ENCODE data around the gene EPM2AIP1. TPM values are rescaled to one million over a fixed set of nuclear protein-coding genes. Genes with fewer than 3 reads are reported as not detected.
A peak's percentile ranks its signal among the peaks of the same experiment; 100 is the strongest.

EPM2AIP1 gene
- total RNA-seq, 2 donors from 2014 or later = 12.0 to 16.2 TPM

- Mint-ChIP-seq H3K9me3 (no peaks in the 10 kb centered on the region), H3K27ac (no peak overlapping the region), H3K36me3 (peaks cover 38 to 44% of the 10 kb centered on the region in 2 donors)
- ATAC-seq = peak in 1 of 2 donors; percentile 52
- no peak for DNase-seq (ENCODE audit: low spot score in 2 of 2)
Measured at GRCh38 chr3:37024092-37024491, 31.2 kb upstream of the EPM2AIP1 start.

- Mint-ChIP-seq H3K36me3 (peaks cover 17 to 23% of the 10 kb centered on the region in 2 donors), H3K27ac (no peak overlapping the region), H3K9me3 (no peaks in the 10 kb centered on the region)
- ATAC-seq (no peak), DNase-seq (ENCODE audit: low spot score in 2 of 2) (no peak)
Measured at GRCh38 chr3:37017683-37018082, 24.8 kb upstream of the EPM2AIP1 start.

GRCh38 chr3:37016903-37017302 lies 24.0 kb upstream of the EPM2AIP1 start:
- DNase-seq (ENCODE audit: low spot score in 2 of 2) (no peak), ATAC-seq (no peak)
- Mint-ChIP-seq H3K36me3 (peaks cover 10 to 23% of the 10 kb centered on the region in 2 donors), H3K27ac (no peak overlapping the region), H3K9me3 (no peaks in the 10 kb centered on the region)

- DNase-seq (ENCODE audit: low spot score in 2 of 2) = no peak
- Mint-ChIP-seq H3K36me3 (peaks cover 10 to 21% of the 10 kb centered on the region in 2 donors), H3K9me3 (no peaks in the 10 kb centered on the region), H3K27ac (no peak overlapping the region)
- no peak for ATAC-seq
Measured at GRCh38 chr3:37015642-37016041, 22.7 kb upstream of the EPM2AIP1 start.

GRCh38 chr3:37014620-37015019 lies 21.7 kb upstream of the EPM2AIP1 start:
- peaks cover 6 to 16% of the 10 kb centered on the region in 2 donors for H3K36me3 Mint-ChIP-seq
- H3K27ac Mint-ChIP-seq = no peak overlapping the region

GRCh38 chr3:36993326-36994283 lies 674 bp upstream of the EPM2AIP1 start, which contains the start of gene MLH1:
Gene MLH1, plus strand, starts transcription at chr3:36993518. Its CDS starts 30 bp downstream, at chr3:36993548.
- ATAC-seq (peak; percentile 91 to 92), DNase-seq (ENCODE audit: low spot score in 2 of 2) (peak; percentile 97 to 99)
- Mint-ChIP-seq H3K36me3 (peaks cover 23 to 27% of the 10 kb centered on the region in 2 donors), H3K27ac (no peak within 1 kb of the TSS), H3K9me3 (peaks cover 0 to 4% of the 10 kb centered on the region in 2 donors)

More at GRCh38 chr3:37014620-37015019, 21.7 kb upstream of the EPM2AIP1 start:
- no peaks in the 10 kb centered on the region for H3K9me3 Mint-ChIP-seq
- no peak for ATAC-seq
- no peak for DNase-seq (ENCODE audit: low spot score in 2 of 2)

- H3K9me3 Mint-ChIP-seq = peaks cover 0 to 4% of the 10 kb centered on the region in 2 donors
- H3K36me3 Mint-ChIP-seq = peaks cover 23 to 26% of the 10 kb centered on the region in 2 donors
- ATAC-seq (no peak), DNase-seq (ENCODE audit: low spot score in 2 of 2) (no peak)
- no peak overlapping the region for H3K27ac Mint-ChIP-seq
Measured at GRCh38 chr3:36991923-36992805, 767 bp downstream of the EPM2AIP1 start.

GRCh38 chr3:36991147-36991546 lies 1.8 kb downstream of the EPM2AIP1 start:
- peaks cover 17 to 22% of the 10 kb centered on the region in 2 donors for H3K36me3 Mint-ChIP-seq
- H3K9me3 Mint-ChIP-seq = peaks cover 0 to 4% of the 10 kb centered on the region in 2 donors
- no peak overlapping the region for H3K27ac Mint-ChIP-seq
- ATAC-seq (no peak), DNase-seq (ENCODE audit: low spot score in 2 of 2) (peak in 1 of 2 donors; percentile 54)

GRCh38 chr3:36989568-36989967 lies 3.4 kb downstream of the EPM2AIP1 start:
- peaks cover 29 to 37% of the 10 kb centered on the region in 2 donors for H3K36me3 Mint-ChIP-seq
- ATAC-seq = no peak
- no peak for DNase-seq (ENCODE audit: low spot score in 2 of 2)
- peak overlapping the region in 1 of 2 donors; percentile 5 for H3K27ac Mint-ChIP-seq
- H3K9me3 Mint-ChIP-seq = peaks cover 0 to 4% of the 10 kb centered on the region in 2 donors

- no peak for ATAC-seq
- H3K27ac Mint-ChIP-seq = peak overlapping the region in 1 of 2 donors; percentile 5
- DNase-seq (ENCODE audit: low spot score in 2 of 2) = no peak
- peaks cover 35 to 42% of the 10 kb centered on the region in 2 donors for H3K36me3 Mint-ChIP-seq
- peaks cover 0 to 4% of the 10 kb centered on the region in 2 donors for H3K9me3 Mint-ChIP-seq
Measured at GRCh38 chr3:36989005-36989404, 3.9 kb downstream of the EPM2AIP1 start.

- Mint-ChIP-seq H3K9me3 (peaks cover 0 to 4% of the 10 kb centered on the region in 2 donors), H3K36me3 (peaks cover 40 to 49% of the 10 kb centered on the region in 2 donors), H3K27ac (peak overlapping the region in 1 of 2 donors; percentile 5)
- ATAC-seq = no peak
- DNase-seq (ENCODE audit: low spot score in 2 of 2) = no peak
Measured at GRCh38 chr3:36988356-36988755, 4.6 kb downstream of the EPM2AIP1 start.

- H3K36me3 Mint-ChIP-seq = peaks cover 42 to 64% of the 10 kb centered on the region in 2 donors
- peaks cover 17 to 34% of the 10 kb centered on the region in 2 donors for H3K9me3 Mint-ChIP-seq
- ATAC-seq = no peak
- DNase-seq (ENCODE audit: low spot score in 2 of 2) = no peak
- no peak overlapping the region for H3K27ac Mint-ChIP-seq
Measured at GRCh38 chr3:36981006-36981405, 11.9 kb downstream of the EPM2AIP1 start.

GRCh38 chr3:36973139-36973538 lies 19.8 kb downstream of the EPM2AIP1 start:
- no peak for DNase-seq (ENCODE audit: low spot score in 2 of 2)
- Mint-ChIP-seq H3K36me3 (no peaks in the 10 kb centered on the region), H3K27ac (no peak overlapping the region), H3K9me3 (peaks cover 0 to 7% of the 10 kb centered on the region in 2 donors)
- ATAC-seq = no peak

GRCh38 chr3:36972163-36972562 lies 20.8 kb downstream of the EPM2AIP1 start:
- Mint-ChIP-seq H3K36me3 (no peaks in the 10 kb centered on the region), H3K9me3 (no peaks in the 10 kb centered on the region), H3K27ac (no peak overlapping the region)
- DNase-seq (ENCODE audit: low spot score in 2 of 2) = no peak
- ATAC-seq = no peak

GRCh38 chr3:36969540-36970432 lies 23.1 kb downstream of the EPM2AIP1 start:
- Mint-ChIP-seq H3K36me3 (no peaks in the 10 kb centered on the region), H3K9me3 (no peaks in the 10 kb centered on the region), H3K27ac (peak overlapping the region; percentile 85 to 92)
- DNase-seq (ENCODE audit: low spot score in 2 of 2) = peak in 1 of 2 donors; percentile 26
- ATAC-seq = peak; percentile 99 to 100

GRCh38 chr3:36969085-36969484 lies 23.8 kb downstream of the EPM2AIP1 start:
- Mint-ChIP-seq H3K27ac (peak overlapping the region; percentile 85 to 92), H3K9me3 (no peaks in the 10 kb centered on the region), H3K36me3 (no peaks in the 10 kb centered on the region)
- no peak for DNase-seq (ENCODE audit: low spot score in 2 of 2)
- ATAC-seq = no peak

All from activated naive CD4-positive, alpha-beta T cell treated with anti-CD3 and anti-CD28 coated beads, Interleukin-2, amount 50 U/mL, for 72 hours (primary cell).